AG04449 (cell line): ENCODE measurements around the gene TMTC2.
A peak's percentile ranks its signal among the peaks of the same experiment; 100 is the strongest.

Experiments
- CTCF ChIA-PET: fragments of 350-600 bp; formaldehyde crosslinking; extraction: SDS; loops from one replicate; lab custom pipeline; 2021; ENCODE audit warnings: antibody characterized with exemption; lab: Yijun Ruan, JAX
- POLR2A ChIA-PET: fragments of 400-600, 350-600 bp; formaldehyde crosslinking; extraction: SDS; loops from one replicate; lab custom pipeline; 2020; ENCODE audit warnings: antibody characterized with exemption, inconsistent platforms; lab: Yijun Ruan, JAX
- DNase-seq: peaks from one replicate; pipeline ENCODE4 v3.0.0-alpha.2; 2010; ENCODE audit warnings: low read depth, low spot score
- H3K4me3 ChIP-seq: 2 replicates; pipeline ENCODE4 v1.5.1; 2011; ENCODE audit warnings: low read depth, mild to moderate bottlenecking, control low read depth, low read length
- TF ChIP-seq, protein P1 (sequence below): IDR thresholded peaks from one replicate; pipeline ENCODE4 v1.5.1; 2011; ENCODE audit warnings: mild to moderate bottlenecking, moderate library complexity, low read length, control low read depth, inconsistent platforms; ENCODE audit not compliant: insufficient read depth; ENCODE audit errors: missing control alignments

The TMTC2 gene

DNA sequence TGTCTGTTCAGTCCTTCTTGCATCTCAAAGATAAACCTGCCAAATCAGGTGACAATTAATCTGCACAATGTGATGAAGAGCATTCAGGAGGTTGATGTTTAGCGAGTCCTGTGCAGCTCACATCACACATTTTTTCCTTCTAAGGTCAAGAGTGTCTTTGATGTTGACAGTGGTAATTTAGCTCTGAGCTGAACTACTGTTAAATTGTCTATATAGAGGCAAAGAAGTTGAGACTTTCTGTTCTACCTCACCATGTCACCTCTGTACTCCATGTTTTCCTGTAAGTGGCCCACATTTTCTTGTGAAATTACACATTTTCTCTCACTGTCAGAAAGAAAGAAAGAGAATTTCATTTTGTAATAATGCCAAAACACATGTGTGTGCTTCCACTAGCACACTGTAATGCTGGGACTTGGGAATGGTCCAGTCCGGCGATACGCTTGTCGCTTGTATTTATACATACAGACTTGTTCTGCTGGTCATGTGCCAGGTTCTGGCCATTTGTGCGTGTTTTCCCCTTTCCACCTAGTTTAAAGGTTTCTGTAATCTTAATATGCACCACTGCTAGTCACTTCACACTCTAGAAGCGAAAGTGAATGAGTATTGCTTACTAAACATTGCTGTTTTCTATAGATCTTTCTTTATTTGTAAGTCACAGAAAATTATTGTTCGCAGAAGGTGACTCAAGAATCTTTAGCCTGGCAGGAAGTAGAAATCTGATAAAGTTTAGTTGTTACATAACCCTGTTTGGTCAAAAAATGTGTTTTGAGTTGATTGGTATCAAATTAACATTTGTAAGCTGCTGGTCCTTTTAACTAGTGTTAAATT, 328.9 kb downstream of the TMTC2 start:
- CTCF ChIA-PET, result no interaction called here
- no peak overlapping the region for H3K4me3 ChIP-seq
- POLR2A ChIA-PET, result no interaction called here
- TF ChIP-seq, protein P1, sequence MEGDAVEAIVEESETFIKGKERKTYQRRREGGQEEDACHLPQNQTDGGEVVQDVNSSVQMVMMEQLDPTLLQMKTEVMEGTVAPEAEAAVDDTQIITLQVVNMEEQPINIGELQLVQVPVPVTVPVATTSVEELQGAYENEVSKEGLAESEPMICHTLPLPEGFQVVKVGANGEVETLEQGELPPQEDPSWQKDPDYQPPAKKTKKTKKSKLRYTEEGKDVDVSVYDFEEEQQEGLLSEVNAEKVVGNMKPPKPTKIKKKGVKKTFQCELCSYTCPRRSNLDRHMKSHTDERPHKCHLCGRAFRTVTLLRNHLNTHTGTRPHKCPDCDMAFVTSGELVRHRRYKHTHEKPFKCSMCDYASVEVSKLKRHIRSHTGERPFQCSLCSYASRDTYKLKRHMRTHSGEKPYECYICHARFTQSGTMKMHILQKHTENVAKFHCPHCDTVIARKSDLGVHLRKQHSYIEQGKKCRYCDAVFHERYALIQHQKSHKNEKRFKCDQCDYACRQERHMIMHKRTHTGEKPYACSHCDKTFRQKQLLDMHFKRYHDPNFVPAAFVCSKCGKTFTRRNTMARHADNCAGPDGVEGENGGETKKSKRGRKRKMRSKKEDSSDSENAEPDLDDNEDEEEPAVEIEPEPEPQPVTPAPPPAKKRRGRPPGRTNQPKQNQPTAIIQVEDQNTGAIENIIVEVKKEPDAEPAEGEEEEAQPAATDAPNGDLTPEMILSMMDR, result no peak
- no peak for DNase-seq

DNA sequence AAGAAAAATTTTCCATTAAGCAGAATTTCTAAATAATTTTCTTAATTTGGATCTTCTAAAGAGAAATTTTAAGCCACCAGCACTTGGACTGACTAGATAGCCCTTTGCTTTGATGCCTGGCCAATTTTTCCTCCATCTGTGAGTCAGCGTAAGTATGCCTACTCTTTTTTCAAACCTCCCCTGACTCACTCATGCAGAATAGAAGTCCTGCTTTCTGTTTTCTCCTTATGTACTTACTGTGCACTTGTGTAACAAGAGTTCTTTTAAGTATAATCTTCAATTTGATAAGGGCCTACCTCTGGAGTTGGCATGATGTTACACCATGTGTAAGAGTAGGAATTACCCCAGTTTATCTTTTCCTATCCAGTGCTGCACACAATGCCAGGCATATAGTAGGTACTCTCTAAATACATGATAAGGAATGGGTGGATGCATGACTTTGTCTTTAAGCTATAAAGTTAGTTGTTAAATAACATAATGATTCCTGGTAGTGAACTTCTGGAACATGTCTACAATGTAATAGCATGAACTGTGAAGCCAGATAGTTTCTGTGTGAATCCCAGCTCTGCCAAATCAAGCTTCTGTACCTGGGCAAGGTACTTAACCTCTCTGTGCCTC, 329.6 kb downstream of the TMTC2 start:
- DNase-seq, result peak; percentile 4
- ChIA-PET CTCF (no interaction called here), POLR2A (no interaction called here)
- no peak overlapping the region for H3K4me3 ChIP-seq
- TF ChIP-seq, protein P1, result no peak

DNA sequence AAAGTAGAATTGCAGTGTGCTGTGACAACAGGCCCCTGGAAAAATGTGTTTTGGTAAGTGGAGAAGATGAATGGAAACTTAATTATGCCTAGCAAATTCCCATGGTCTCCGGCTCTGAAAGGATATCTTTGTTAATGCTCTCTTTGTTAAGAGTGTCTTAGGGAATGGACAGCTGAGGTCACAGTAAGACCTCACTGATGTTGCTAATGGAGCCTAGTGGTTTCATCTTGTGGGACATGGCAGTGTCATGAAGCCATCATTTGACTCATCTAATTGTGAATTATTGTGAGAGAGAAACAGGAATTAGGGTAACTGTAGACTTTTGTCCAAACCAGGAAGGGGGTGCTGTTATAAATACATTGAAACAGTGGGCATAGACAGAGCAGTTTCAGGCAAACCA, 330.3 kb downstream of the TMTC2 start:
- DNase-seq, result no peak
- POLR2A ChIA-PET, result no interaction called here
- TF ChIP-seq, protein P1, result no peak
- no peak overlapping the region for H3K4me3 ChIP-seq
- CTCF ChIA-PET, result no interaction called here

DNA sequence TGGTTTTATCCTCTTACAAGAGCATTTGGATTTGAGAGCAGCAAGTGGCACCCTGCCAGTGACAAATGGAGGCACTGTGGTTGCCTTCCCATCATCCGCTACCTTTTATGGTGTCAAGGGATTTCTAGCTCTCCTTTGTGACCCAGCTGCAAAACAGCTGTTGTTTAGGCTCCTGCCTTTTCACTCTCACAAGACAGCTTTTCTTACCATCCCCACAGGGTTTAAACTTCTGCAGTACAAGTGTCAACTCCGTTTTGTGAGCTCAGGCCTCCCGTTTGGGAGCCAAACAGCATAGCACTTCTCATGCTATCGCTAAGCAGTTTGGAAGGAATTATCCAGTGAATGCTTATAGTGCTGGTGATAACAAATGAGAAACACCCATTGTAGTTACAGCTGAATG, 331.4 kb downstream of the TMTC2 start:
- ChIA-PET CTCF (no interaction called here), POLR2A (no interaction called here)
- TF ChIP-seq, protein P1, result no peak
- no peak overlapping the region for H3K4me3 ChIP-seq
- no peak for DNase-seq

DNA sequence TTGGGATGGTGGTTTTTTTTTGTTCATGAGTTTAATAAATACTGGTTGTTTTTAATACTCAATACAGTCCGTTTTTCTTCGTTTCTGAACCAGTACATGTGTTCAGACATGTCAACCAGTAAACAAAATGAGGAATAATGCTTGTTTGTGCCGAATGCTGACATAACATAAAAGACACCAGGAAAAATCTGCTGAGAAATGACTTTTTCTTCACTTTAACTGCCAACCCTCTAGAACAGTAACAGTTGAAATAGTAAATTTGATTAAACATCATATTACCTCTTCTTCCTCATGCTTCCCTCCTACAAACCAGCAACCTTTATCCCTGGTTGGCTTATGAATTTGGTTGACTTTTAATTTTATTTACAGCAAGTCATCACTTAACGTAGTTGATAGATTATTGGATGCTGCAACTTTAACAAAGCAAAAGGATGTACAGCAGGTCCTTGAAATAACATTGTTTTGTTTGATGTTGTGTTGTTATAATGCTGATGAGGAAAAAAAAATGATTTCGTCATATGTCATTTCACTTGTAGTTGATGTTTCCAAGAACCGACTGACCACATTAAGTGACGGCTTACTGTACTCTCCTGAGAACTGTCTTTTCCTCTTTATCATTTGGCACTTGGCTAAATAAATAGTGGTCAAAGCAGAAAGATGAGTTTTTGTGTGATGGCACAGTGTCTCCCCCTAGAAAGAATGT, 340.5 kb downstream of the TMTC2 start:
- TF ChIP-seq, protein P1, result no peak
- DNase-seq, result no peak
- CTCF ChIA-PET, result no interaction called here
- POLR2A ChIA-PET, result no interaction called here
- no peak overlapping the region for H3K4me3 ChIP-seq

DNA sequence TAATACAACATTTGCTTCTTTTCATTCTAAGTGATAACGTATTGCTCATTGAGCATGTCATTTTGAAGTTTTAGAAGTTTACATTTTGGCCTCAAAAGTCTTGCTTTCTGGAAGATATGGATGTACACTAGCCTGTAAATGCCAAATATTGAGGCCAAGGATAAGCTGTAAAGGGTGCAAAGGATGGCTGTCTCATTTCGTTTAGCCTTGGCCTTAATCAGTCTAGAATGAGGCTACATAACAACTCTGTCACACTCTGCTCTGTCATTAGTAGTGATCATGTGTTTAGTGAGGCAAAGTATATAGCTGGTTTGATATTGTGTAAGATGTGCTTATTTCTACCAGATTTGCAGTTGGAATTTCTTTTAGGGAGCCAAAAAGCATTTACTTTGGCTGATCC, 344.5 kb downstream of the TMTC2 start:
- TF ChIP-seq, protein P1, result no peak
- no peak for DNase-seq
- CTCF ChIA-PET, result no interaction called here

More for the DNA sequence above, 344.5 kb downstream of the TMTC2 start:
- no peak overlapping the region for H3K4me3 ChIP-seq
- POLR2A ChIA-PET, result no interaction called here
